Measurements from ENCODE around the gene AKAP8L.
A peak's percentile ranks its signal among the peaks of the same experiment; 100 is the strongest.

GRCh38 chr19:15448778-15449619 lies 30.2 kb upstream of the AKAP8L start:
- TF ChIP-seq EZH2 (IDR thresholded peaks at IDR 0.05; ENCODE audit: borderline replicate concordance, low read depth, low read length, severe bottlenecking), result no peak
- TF ChIP-seq, protein P1, sequence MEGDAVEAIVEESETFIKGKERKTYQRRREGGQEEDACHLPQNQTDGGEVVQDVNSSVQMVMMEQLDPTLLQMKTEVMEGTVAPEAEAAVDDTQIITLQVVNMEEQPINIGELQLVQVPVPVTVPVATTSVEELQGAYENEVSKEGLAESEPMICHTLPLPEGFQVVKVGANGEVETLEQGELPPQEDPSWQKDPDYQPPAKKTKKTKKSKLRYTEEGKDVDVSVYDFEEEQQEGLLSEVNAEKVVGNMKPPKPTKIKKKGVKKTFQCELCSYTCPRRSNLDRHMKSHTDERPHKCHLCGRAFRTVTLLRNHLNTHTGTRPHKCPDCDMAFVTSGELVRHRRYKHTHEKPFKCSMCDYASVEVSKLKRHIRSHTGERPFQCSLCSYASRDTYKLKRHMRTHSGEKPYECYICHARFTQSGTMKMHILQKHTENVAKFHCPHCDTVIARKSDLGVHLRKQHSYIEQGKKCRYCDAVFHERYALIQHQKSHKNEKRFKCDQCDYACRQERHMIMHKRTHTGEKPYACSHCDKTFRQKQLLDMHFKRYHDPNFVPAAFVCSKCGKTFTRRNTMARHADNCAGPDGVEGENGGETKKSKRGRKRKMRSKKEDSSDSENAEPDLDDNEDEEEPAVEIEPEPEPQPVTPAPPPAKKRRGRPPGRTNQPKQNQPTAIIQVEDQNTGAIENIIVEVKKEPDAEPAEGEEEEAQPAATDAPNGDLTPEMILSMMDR (IDR thresholded peaks at IDR 0.05; ENCODE audit: borderline replicate concordance, extremely low read depth, low read length, poor library complexity, severe bottlenecking), result peak; percentile 2
